Endothelial cell of umbilical vein (primary cell): Measurements from ENCODE around the gene SMARCA1. TPM values are rescaled to one million over a fixed set of nuclear protein-coding genes. Genes with fewer than 3 reads are reported as not detected.

Experiments
- BruUV-seq: library from RNA; stranded (reverse); fragments of 400-500 nt; replicated peaks from 2 replicates; lab custom pipeline; 2021; lab: Mats Ljungman, UMichigan
- CTCF ChIA-PET: fragments of 300-600, 350-600 bp; sonication (Branson Sonifier 250); formaldehyde crosslinking; loops from one replicate; lab custom pipeline; 2021; ENCODE audit warnings: antibody characterized with exemption, inconsistent platforms; lab: Charles Lee
- POLR2A ChIA-PET: fragments of 300-600, 350-600 bp; sonication (Branson Sonifier 250); formaldehyde crosslinking; loops from one replicate; lab custom pipeline; 2021; ENCODE audit warnings: antibody characterized with exemption, inconsistent platforms; lab: Charles Lee
- DNase-seq: peaks from one replicate; pipeline ENCODE4 v3.0.0-alpha.2; 2011; ENCODE audit warnings: low read depth, low spot score
- FAIRE-seq: peaks from 2 replicates; lab custom pipeline; 2011; peaks lifted over from hg19 to GRCh38; lab: Jason Lieb, UNC
- H2AFZ ChIP-seq: 2 replicates; pipeline ENCODE4 v1.6.0; 2012; ENCODE audit warnings: low read depth, low read length, control low read depth, inconsistent platforms
- H3K27ac ChIP-seq: 2 replicates; pipeline ENCODE4 v1.5.1; 2011; ENCODE audit warnings: low read depth, mild to moderate bottlenecking, control low read depth, low read length, moderate library complexity; ENCODE audit not compliant: insufficient read depth
- H3K27me3 ChIP-seq, 2 experiments: 2 replicates each; pipeline versions ENCODE4 v1.6.0 to v1.6.1; 2011; ENCODE audit warnings: low read length in 2 of 2, mixed read lengths in 1 of 2; ENCODE audit not compliant: control insufficient read depth in 2 of 2, insufficient read depth in 2 of 2
- H3K36me3 ChIP-seq, 2 experiments: 2 replicates in 1 of 2; 3 replicates in 1 of 2; pipeline ENCODE4 v1.5.1; 2011; ENCODE audit warnings: low read length in 2 of 2, mild to moderate bottlenecking in 1 of 2, moderate library complexity in 1 of 2; ENCODE audit not compliant: control insufficient read depth in 2 of 2, insufficient read depth in 2 of 2; ENCODE audit errors: extremely low read depth in 1 of 2
- H3K4me1 ChIP-seq: 3 replicates; pipeline ENCODE4 v1.5.1; 2011; ENCODE audit warnings: mild to moderate bottlenecking, low read length; ENCODE audit not compliant: control insufficient read depth, insufficient read depth; ENCODE audit errors: extremely low read depth
- H3K4me2 ChIP-seq: 2 replicates; pipeline ENCODE4 v1.6.1; 2011; ENCODE audit warnings: low read length, control low read depth, mixed read lengths; ENCODE audit not compliant: insufficient read depth
- H3K4me3 ChIP-seq, 3 experiments: fragments of 200-600 bp in 1 of 3; sonication (generic), shearing (Covaris generic) in 1 of 3; replicated peaks in 1 of 3; 2 replicates each; pipeline ENCODE4 v1.5.1; 2011 to 2016; ENCODE audit warnings: control low read depth in 3 of 3, low read length in 3 of 3, mild to moderate bottlenecking in 2 of 3, inconsistent platforms in 1 of 3, low read depth in 1 of 3, moderate library complexity in 1 of 3; ENCODE audit not compliant: insufficient read depth in 1 of 3
- H3K79me2 ChIP-seq: 2 replicates; pipeline ENCODE4 v1.6.0; 2012; ENCODE audit warnings: low read length, inconsistent platforms; ENCODE audit not compliant: control insufficient read depth, insufficient read depth
- H3K9ac ChIP-seq: replicated peaks from 2 replicates; pipeline ENCODE3; 2011; ENCODE audit warnings: low read length, control low read depth; ENCODE audit not compliant: insufficient read depth; ENCODE audit errors: extremely low read depth
- H3K9me1 ChIP-seq: replicated peaks from 3 replicates; pipeline ENCODE4 v1.6.0; 2011; ENCODE audit warnings: mild to moderate bottlenecking, low read length; ENCODE audit not compliant: control insufficient read depth, insufficient read depth; ENCODE audit errors: extremely low read depth
- H3K9me3 ChIP-seq: replicated peaks from 2 replicates; pipeline ENCODE4 v1.5.1; 2012; ENCODE audit warnings: low read length, inconsistent platforms; ENCODE audit not compliant: control insufficient read depth, insufficient read depth
- H4K20me1 ChIP-seq: replicated peaks from 2 replicates; pipeline ENCODE3; 2011; ENCODE audit warnings: mild to moderate bottlenecking, low read length; ENCODE audit not compliant: control insufficient read depth, insufficient read depth; ENCODE audit errors: extremely low read depth
- CTCF ChIP-seq, 2 donors: IDR thresholded peaks; 1 replicate in 1 of 2; 2 replicates in 1 of 2; pipeline ENCODE4 v1.5.1; 2011; ENCODE audit warnings: low read length in 2 of 2, mild to moderate bottlenecking in 2 of 2, moderate library complexity in 2 of 2, control low read depth in 1 of 2, inconsistent platforms in 1 of 2, low read depth in 1 of 2; ENCODE audit not compliant: insufficient read depth in 1 of 2; ENCODE audit errors: extremely low read depth in 1 of 2
- EZH2 ChIP-seq: IDR thresholded peaks from 2 replicates; pipeline ENCODE4 v1.6.1; 2012; ENCODE audit warnings: borderline replicate concordance, low read depth, mild to moderate bottlenecking, moderate library complexity, low read length, inconsistent platforms; ENCODE audit not compliant: severe bottlenecking
- FOS ChIP-seq: IDR thresholded peaks from 2 replicates; pipeline ENCODE4 v1.6.1; 2011; ENCODE audit warnings: mild to moderate bottlenecking, low read length, moderate library complexity, borderline replicate concordance; ENCODE audit not compliant: insufficient read depth
- GATA2 ChIP-seq: IDR thresholded peaks from 2 replicates; pipeline ENCODE4 v1.7.0; 2011; ENCODE audit warnings: low read depth, mild to moderate bottlenecking, moderate library complexity, mixed read lengths, low read length; ENCODE audit not compliant: insufficient read length, insufficient read depth
- JUN ChIP-seq: IDR thresholded peaks from 2 replicates; pipeline ENCODE4 v1.6.1; 2011; ENCODE audit warnings: borderline replicate concordance, low read depth; ENCODE audit not compliant: insufficient read length, insufficient read depth
- MAX ChIP-seq: IDR thresholded peaks from 2 replicates; pipeline ENCODE4 v1.6.1; 2011; ENCODE audit not compliant: insufficient read depth, insufficient read length
- MYC ChIP-seq: IDR thresholded peaks from one replicate; pipeline ENCODE4 v1.6.1; 2011; ENCODE audit warnings: mild to moderate bottlenecking, low read depth, low read length
- POLR2A ChIP-seq: IDR thresholded peaks from 2 replicates; pipeline ENCODE4 v1.6.1; 2012; ENCODE audit warnings: low read depth, mild to moderate bottlenecking, control low read depth, low read length
- POLR2AphosphoS5 ChIP-seq: IDR thresholded peaks from 2 replicates; pipeline ENCODE4 v1.6.1; 2012; ENCODE audit warnings: low read depth, mild to moderate bottlenecking, control low read depth, low read length, moderate library complexity; ENCODE audit not compliant: insufficient read depth
- dilution Hi-C: fragments of 300-500 bp; cut with MboI; formaldehyde crosslinking; loops from one replicate; pipeline ENCODE4 v1.15.0; 2019; ENCODE audit warnings: low sequenced_read_pairs; ENCODE audit not compliant: extremely low pct_ligation_motif_present
- intact Hi-C: fragments of 100-400 bp; cut with micrococcal nuclease; formaldehyde crosslinking; loops from one replicate; pipeline ENCODE4 v1.10.0; 2022
- polyA plus RNA-seq, 4 experiments: library from polyadenylated mRNA; depleted of rRNA in 3 of 4; stranded (reverse) in 3 of 4; unstranded in 1 of 4; fragments of >200 nt; gene quantifications; 2 replicates each; pipeline versions ENCODE4 v1.2.1 to v1.2.3, GENCODE V29; 2011 to 2012; ENCODE audit warnings: missing spikeins in 1 of 4
- total RNA-seq: library from RNA; stranded (reverse); gene quantifications from 2 replicates; pipeline ENCODE4 v1.2.3, GENCODE V29; 2021

SMARCA1 gene
- total and polyA plus RNA-seq, 2 donors (not counting 3 experiments of a cell fraction or from before 2014, with no cell fraction given), result 8.3 to 29.7 TPM

- FAIRE-seq (no peak), DNase-seq (peak; percentile 42)
- peaks cover 5% of the 10 kb centered on the region for H3K4me1 ChIP-seq
- ChIA-PET CTCF (interaction anchor here (0.8 to 1.3 kb wide), 2 partner anchors 9 to 19 kb away, joined by 3 to 4 read pairs; no protein-coding TSS in a partner anchor), POLR2A (no interaction called here)
- H3K9me1 ChIP-seq, result no peaks in the 10 kb centered on the region
- no peaks in the 10 kb centered on the region for H3K9me3 ChIP-seq
- no peak for TF ChIP-seq POLR2AphosphoS5
- no peak for TF ChIP-seq GATA2
- no peak for TF ChIP-seq EZH2
- TF ChIP-seq MAX, result no peak
- TF ChIP-seq CTCF (IDR thresholded peaks at IDR 0.05; ENCODE audit: extremely low read depth in 1 of 2, insufficient read depth in 1 of 2, low read depth in 1 of 2, low read length in 2 of 2), result no peak
- no peak for TF ChIP-seq MYC
- TF ChIP-seq JUN, result no peak
- TF ChIP-seq POLR2A, result no peak
- TF ChIP-seq FOS, result no peak
- H3K9ac ChIP-seq, result peak overlapping the region; percentile 69
- dilution Hi-C loops, result no loop called here
- H3K27ac ChIP-seq, result no peak overlapping the region
- BruUV-seq, result no TSS peak
- peaks cover 5% of the 10 kb centered on the region for H3K79me2 ChIP-seq
- H3K36me3 ChIP-seq, result no peaks in the 10 kb centered on the region
- H4K20me1 ChIP-seq, result no peaks in the 10 kb centered on the region
- H3K4me2 ChIP-seq, result peak overlapping the region; percentile 92
- intact Hi-C loops, result loop anchor here (2.0 kb wide), 1 partner anchor 18 kb away; the partner anchor contains the start of gene OCRL
- H2AFZ ChIP-seq, result peak overlapping the region; percentile 95
- H3K27me3 ChIP-seq, result peaks cover 0 to 10% of the 10 kb centered on the region in 2 experiments
- peak overlapping the region; percentile 68 to 88 (median 85) for H3K4me3 ChIP-seq
Measured at GRCh38 chrX:129522184-129523078, 859 bp downstream of the SMARCA1 start.
